GM11168 (cell line): Measurements from ENCODE around the gene URGCP.
"Not testable (repeated sequence)": the region's sequence is repeated elsewhere in the genome, so short reads cannot be mapped to it uniquely, and the experiment has no call there.

Source experiments
- in situ Hi-C: fragments of 300-500 bp; cut with MboI; formaldehyde crosslinking; loops from one replicate; pipeline ENCODE4 v1.12.0; 2022; ENCODE audit warnings: low sequenced_read_pairs; ENCODE audit not compliant: unreplicated experiment

The URGCP gene

DNA sequence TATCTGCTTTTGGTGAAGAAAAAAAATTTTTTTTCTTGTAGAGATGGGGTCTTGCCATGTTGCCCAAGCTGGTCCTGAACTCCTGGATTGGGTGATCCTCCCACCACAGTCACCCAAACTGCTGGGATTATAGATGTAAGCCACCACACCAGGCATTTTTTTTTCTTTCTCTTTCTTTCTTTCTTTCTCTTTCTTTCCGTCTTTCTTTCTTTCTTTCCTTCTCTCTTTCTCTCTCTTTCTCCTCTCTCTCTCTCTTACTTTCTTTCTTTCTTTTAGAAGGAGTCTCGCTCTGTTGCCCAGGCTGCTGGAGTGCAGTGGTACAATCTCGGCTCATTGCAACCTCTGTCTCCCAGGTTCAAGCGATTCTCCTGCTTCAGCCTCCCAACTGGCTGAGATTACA lies 16.3 kb upstream of the URGCP start:
- in situ Hi-C loops: no loop called here

DNA sequence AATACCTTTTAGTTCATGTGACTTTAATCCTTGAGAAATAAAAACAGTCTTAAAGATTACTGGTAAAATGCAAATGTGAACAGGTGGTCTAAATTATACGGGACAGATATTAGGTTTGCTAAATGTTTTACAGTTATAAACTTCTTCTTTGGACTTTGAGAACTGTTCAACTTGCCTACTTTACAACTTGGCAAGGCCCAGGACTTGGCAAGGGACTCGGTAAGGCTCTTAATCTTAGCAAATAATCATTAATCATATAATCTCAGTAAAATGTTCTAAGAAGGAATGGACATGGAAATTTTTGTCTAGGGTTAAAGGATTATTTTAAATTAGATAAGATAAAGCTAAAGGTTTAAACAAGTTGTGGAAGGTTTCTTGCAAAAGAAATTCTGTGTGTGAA lies 15.0 kb upstream of the URGCP start:
- in situ Hi-C loops: no loop called here

DNA sequence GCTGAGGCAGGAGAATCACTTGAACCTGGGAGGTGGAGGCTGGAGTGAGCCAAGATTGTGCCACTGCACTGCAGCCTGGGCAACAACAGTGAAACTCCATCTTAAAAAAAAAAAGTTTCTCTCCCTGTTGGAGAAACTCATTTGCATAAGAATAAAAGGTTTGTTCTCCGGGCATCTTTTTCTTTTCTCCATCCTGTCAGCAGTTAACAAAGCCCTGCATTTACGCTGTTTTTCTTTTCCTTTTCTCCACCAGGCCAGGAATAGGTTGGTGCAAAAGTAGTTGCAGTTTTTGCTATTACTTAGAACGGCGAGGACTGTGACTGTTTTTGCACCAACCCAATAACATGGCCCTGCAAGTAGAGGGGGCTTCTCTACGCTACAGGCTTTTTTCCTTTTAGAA lies 9.5 kb upstream of the URGCP start:
- in situ Hi-C loops: no loop called here

DNA sequence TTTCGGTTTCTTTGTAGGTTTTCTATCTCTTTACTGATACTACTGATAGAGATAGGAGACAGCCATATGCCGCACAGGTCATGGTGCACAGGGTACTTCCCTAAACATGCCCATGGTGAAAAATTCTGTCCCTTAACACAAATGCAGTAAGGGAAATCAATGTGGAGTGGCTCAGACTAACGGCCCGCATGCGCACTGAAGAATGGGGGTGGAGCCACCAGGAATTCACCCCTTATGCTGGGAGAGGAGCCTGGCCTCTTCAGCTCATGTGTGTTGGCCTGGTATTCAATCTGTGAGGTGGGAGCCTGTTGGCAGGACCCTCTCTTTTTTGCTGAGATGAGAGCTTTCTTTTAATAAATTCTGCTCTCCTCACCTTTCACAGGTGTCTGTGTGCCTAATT lies 8.4 kb upstream of the URGCP start:
- in situ Hi-C loops: no loop called here

DNA sequence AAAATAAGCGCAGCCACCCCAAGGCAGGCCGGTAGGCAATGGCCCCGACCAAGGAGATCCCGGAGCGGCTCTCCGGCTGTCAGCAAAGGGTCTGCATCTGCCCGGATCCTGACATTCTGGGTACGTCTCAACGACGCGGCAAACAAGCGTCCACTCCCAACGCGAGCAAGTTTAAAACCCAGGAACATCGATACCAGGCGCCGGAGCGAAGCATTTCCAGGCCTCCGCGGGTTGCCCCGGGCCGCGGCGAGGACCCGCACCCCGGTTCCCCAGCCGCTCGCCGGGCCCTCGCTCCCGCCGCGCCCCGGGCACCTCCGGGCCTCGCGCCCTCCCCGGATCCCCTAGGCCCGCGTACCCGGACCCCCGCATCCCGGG lies 453 bp downstream of the URGCP start:
- in situ Hi-C loops: no loop called here

DNA sequence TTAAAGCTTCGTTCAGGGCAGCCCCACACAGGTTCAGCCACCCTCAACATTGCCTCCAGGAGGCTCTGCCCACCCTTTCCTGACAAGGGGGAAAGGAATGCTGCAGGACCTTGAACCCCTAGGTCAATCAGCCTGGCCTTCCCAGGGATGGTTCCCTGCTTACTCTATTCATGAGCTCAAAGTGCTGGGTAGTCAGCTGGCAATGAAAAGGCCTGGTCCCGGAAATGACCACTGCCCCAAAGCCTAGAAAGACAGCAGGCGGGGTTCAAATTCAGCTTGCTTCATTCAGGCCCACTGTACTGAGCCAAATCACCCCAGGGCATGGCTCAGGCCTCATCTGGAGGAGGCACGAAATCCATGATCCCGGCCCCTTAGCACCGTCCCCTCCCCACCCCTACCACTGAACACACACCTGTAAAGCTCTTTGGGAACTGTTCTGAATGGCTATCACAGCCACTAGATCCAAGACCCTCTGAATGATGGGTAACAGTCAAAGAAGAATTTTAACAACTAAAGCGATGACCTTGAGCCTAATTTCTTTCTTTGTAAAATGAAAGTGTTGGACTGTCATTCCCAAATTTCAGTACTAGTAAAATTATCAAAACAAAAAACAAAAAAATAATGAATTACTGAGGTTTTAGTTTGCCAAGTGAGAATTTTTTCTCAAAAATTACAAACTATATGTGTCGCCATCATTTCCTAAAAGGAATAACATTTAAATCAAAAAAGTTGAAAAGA lies 1.0 kb downstream of the URGCP start:
- in situ Hi-C loops: no loop called here

DNA sequence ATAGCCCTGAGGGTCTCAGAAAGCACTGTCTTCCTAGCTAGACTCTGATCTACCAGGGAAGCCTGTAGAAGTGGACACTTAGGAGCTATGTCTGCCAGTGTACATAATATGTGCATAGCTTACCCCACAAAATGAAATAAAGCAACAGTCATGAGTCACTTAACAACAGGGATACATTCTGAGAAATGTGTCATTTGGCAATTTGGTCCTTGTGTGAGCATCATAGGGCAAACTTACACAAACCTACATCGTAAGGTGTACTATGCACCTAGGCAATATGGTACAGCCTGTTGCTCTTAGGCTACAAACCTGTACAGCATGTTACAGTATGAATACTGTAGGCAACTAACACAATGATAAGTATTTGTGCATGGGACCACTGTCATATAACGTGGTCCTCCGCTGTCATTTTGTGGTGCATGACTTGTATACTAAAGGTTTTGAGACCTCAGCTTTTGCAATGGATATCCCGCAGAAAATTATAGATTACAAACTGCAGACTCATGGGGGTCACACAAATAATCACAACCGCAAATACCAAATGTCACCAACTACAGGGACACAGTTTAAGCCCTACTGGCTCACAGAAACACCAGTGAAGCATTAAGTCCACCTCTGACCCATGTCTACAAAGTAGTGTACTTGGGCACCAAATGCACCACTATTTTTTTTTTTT lies 1.7 kb downstream of the URGCP start:
- in situ Hi-C loops: no loop called here

DNA sequence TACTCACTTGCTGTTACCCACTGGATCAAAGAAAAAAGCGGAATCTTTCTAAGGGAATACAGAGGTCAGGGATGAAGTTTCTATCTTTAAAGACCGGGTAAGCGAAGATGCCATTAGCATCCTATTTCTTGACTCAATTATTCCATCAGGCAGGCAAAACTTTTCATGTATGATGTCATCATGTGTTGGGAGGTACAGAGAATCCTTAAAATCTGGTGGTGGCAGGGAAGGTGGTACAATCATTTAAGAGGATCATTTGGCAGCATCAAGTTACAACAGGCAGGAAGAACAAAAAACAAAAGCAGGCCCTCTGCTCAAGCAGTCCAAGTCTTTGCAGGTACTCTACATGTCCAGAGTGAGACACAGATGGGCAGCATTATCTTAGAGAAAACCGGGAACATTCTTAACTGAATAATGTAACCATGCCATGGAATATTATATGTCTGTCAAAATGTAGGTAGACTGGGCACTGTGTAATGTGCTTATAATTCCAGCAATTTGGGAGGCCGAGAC lies 3.8 kb downstream of the URGCP start:
- in situ Hi-C loops: no loop called here

DNA sequence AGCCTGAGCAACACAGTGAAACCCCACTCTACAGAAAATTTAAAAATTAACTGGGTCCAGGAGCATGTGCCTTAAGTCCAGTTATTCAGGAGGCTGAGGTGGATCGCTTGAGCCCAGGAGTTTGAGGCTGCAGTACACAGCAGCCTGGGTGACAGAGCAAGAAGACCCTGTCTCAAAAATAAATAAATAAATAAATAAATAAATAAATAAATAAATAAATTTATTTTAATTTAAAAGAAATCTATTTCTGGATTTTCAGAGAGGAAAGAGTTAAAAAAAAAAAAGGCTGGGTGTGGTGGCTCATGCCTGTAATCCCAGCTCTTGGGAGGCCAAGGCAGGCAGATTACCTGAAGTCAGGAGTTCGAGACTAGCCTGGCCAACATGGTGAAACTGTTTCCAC lies 7.8 kb downstream of the URGCP start:
- in situ Hi-C loops: not testable (repeated sequence)

DNA sequence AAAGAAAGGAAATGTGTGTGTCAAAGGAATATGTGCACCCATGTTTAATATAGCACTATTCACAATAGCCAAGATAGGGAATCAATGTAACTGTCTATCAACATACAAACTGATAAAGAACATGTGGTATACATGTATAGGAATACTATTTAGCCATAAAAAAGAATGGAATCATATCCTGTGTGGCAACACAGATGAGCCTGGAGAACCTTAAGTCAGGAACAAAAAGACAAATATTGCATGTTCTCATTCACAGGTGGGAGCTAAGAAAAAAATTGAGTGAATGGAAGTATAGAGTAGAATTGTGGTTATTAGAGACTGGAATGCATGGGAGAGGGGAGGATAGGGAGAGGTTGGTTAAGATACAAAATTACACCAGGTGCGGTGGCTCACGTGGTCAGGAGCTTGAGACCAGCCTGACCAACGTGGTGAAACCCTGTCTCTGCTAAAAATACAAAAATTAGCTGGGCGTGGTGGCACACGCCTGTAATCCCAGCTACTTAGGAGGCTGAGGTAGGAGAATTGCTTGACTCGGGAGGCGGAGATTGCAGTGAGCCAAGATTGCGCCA lies 10.5 kb downstream of the URGCP start:
- in situ Hi-C loops: no loop called here

DNA sequence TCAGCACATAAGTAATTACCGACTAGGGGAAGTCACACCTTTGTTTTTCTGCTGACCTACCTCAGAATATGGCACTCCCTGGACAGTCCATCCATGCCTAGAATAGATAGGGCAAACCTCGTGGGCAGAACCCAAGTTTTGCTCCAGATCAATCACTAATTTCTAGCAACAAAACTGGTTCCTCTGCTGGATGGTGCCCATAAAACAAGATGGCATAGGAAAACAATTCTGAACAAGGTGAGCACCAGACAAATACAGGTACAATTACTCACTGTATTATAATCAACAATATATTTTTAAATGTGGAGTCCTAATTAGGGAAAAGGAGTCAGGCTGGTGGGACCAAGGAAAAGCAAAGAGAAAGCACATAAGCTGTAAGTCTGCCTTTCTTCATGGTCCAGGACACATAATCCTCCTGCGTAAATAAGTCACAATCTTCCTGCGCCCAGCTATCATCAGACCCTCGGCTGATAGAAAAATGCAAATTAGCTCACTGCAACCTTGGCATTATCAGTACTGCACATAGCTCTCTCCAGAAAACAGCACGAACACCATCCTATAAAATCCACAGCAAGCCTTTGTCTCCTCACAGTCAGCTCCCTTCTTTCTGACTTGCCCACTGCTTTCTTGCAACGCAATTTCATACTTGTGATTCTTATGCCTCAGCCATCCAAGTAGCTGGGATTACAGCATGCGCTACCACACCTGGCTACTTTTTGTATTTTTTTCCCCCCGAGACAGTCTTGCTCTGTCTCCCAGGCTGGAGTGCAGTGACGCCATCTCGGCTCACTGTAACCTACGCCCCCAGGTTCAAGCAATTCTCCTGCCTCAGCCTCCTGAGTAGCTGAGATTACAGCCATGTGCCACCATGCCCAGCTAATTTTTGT lies 15.1 kb downstream of the URGCP start:
- in situ Hi-C loops: no loop called here

DNA sequence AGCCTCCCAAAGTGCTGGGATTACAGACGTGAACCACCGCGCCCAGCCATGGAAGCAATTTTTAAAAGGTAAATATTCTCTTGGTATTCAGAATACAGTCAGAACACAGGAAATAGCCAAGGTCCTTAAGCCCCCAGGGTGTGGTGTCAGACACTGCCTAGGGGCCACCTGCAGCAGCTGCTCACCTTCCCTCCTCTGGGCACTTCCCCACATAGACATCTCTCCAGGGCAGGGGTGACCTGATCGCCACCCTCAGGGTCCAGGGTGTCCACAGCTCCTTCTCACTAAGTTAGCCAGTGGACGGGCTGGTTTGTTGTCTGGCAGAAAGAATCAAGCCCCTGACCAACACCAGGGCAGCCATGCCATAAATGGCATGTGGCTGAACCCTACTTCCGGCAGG lies 15.9 kb downstream of the URGCP start:
- in situ Hi-C loops: no loop called here

DNA sequence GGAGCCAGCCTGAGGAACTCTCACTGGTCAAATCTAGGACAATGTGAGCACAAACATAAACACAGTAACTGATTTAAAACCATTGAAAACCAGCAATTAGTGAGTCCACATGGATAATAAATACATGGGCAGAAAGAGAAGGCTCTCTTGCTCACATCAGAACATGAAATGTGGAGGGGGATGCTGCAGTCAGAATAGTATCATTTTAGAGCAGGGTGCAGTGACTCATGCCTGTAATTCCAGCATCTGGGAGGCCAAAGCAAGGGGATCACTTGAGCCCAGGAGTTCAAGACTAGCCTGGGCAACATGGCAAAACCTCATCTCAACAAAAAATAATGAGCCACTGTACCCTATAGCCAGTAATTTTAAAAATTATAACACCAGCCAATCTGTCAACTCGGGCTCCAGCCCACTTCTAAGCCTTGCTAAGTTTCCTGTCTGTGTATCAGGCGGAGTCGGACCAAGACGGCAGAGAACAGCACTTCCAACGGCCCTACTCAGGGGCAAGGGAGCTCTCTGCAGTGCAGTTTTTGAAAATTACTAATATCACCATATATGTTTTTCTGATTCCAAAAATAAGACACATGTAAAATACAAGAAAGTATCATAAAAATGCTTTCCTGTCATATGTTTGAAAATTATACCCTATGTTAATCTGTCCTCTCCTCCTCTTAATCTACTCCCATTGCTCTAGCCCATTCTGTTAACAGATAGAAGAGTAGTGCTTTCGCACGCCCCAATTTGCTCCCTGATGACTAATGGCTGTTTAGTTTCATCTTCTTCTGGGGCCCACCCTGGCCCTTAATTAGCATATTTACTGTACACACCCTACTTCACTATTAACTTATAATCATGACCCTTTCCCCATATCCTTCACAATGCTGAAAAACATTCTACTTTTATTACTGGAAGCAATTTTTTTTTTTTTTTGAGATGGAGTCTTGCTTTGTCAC lies 17.1 kb downstream of the URGCP start:
- in situ Hi-C loops: no loop called here

DNA sequence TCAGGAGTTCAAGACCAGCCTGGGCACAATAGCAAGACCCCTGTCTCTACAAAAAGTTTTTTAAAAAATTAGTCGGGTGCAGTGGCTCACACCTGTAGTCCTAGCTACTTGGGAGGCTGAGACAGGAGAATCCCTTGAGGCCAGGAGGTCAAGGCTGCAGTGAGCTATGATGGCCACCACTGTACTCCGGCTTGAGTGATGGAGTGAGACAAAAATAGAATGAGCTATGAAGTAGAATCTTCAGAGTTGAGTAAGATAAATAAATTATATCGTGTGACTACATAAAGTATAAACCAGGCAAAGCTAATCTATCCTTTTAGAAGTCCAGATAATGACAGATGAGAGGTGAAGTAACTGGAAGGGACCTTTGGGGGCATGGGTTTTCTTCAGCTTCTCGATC lies 21.8 kb downstream of the URGCP start:
- in situ Hi-C loops: no loop called here

DNA sequence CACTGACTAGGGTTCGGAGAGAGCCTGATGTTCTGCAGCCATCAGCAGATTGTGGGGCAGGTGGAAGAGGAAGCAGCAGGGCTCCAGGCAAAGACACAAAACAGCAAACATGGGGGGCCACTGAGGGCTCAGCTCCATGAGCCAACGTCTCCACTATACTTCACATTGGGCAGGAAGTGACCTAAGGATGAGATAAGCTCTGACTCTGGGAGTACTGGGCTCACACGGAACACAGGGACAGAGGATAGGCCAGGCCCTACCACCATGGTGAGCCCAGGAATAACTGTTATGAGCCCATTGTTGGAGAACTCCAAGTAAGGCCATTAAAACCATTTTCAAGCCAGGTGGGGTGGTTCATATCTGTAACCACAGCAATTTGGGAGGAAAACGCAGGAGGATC lies 22.2 kb downstream of the URGCP start:
- in situ Hi-C loops: no loop called here

DNA sequence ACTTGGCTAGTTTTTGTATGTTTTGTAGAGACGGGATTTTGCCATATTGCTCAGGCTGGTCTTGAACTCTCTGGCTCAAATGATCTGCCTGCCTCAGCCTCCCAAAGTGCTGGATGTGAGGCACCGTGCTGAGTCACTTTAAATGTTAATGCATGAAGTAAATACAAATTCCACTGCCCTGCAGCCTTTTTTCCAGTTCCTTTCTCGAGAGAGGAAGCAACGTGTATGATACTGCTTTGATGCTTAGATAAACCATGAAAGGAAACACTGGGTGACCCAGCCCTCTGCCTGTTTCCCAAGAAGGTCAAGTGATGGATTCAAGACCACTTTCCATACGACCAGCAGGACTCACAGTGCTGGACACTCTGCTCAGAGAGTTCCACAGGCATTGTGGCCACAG lies 25.8 kb downstream of the URGCP start:
- in situ Hi-C loops: no loop called here

DNA sequence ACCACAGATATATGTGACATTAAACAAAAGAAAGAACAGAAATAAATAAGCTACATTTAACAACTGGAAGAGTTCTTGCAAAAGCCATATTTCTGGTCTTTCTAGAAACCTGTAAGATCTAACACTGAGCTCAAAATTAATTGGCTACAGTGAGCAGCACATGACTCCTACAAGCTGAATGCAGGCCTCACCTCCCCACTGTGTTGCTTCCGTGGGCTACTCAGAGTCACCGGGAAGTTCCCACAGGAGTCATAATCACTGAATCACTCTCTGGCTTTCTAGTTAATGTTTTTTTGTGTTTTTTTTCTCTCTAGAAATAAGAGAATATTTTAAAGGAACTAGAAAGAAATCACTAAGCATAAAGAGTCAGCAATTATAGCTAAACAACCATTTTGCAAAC lies 26.9 kb downstream of the URGCP start:
- in situ Hi-C loops: no loop called here

DNA sequence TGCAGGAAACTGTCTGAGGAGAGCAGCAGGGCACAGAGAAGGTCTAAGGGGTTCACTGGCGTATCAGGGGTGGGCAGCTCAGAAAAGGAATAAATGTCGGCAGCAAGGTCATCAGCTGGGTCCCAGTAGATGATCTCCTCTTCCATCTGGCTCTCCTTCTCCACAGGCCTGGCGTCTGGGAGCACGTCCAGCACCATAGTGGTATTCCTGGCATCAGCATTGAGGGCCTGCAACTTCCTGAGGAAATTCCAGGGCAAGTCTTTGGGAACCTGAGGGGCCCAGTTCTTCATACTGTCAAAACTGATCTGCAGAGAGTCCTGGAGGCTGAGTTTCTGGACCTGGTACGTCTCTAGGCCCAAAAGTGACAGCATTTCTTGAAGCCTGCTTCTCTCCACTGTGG lies 27.5 kb downstream of the URGCP start:
- in situ Hi-C loops: no loop called here

DNA sequence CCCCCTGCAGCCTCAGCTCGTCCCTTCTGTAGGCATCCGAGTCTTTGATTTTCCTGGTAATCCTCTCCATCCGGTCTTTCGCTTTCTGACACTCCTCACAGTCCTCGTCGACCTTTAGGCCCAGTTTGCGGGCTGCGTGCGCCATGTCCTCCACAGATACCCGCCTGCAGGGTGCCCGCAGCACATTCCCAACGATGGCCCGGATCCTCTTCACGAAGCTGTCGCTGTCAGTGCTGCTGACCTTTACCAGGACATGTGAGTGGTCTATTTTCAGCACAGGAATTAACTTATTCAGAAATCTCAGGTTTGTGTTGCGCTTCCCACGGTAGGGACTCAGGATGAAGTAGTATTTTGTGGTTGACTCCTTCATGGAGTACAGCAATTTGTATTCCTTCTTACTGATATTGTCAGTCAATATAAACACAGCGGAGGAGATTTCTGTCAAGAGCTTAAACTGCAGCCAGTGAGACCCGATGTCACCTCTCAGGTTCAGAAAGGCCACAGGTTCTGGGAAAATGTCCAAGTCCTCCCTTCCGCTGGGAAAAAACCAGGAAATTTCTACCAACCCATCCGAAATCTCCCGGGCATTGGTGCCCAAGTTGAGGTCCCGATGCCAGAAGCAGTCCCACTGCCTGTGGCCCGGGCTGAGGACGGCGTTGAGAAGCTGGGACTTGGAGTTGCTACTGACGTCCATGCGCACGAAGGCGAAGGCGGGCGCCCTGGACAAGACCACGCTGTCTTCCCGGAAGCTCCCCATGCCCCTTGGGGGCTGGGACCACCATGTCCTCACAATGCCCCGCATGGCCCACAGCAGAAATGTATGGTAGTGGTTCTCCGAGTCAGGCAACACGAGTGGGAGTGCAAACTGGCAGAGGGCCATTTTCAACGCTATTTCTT lies 28.2 kb downstream of the URGCP start:
- in situ Hi-C loops: no loop called here
